ENCODE results near the gene NECTIN1.

- no peak for TF ChIP-seq CTCF (IDR thresholded peaks at IDR 0.05)
- no peak for TF ChIP-seq POLR2A (IDR thresholded peaks at IDR 0.05)
- TF ChIP-seq POLR2AphosphoS5 (IDR thresholded peaks at IDR 0.05) = no peak
- no peak for TF ChIP-seq EP300 (IDR thresholded peaks at IDR 0.05)
Measured at GRCh38 chr11:119714590-119714989, 14.4 kb downstream of the NECTIN1 start.
